ENCODE results near the gene PCED1B. TPM values are rescaled to one million over a fixed set of nuclear protein-coding genes. Genes with fewer than 3 reads are reported as not detected.

PCED1B gene
- total and polyA plus RNA-seq, 2 experiments from 2014 or later: 5.1 to 6.6 TPM

DNA sequence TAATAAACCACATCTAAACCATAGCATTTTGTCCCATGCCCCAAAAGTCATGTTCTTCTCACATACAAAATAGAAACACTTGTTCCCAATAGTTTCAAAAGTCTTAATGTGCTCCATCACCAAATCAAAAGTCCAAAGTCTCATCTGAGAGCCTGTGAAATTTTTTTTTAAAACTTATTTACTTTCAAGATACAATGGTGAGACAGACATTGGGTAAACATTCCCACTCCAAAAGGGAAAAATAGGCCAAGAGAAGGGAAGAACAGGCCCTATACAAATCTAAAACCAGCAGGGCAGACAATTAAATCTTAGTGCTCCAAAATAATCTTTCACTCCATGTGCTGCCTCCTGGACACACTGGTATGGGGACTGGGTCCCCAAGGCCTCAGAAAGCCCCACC, 84.7 kb downstream of the PCED1B start:
- ATAC-seq (no peak), DNase-seq (ENCODE audit: low spot score) (no peak)
- Histone ChIP-seq H3K36me3 (ENCODE audit: insufficient read depth) (no peaks in the 10 kb centered on the region), H3F3A (replicated peaks; ENCODE audit: low read depth) (no peaks in the 10 kb centered on the region), H2AFZ (no peak overlapping the region), H3K27ac (ENCODE audit: low read depth) (no peak overlapping the region), H4K20me1 (replicated peaks; ENCODE audit: insufficient read depth) (no peaks in the 10 kb centered on the region), H3K79me2 (replicated peaks; ENCODE audit: insufficient read depth) (no peaks in the 10 kb centered on the region), H3K9me2 (ENCODE audit: insufficient read depth) (peaks cover 5% of the 10 kb centered on the region; the same call in 1 of the 2 replicates), H3K27me3 (ENCODE audit: insufficient read depth) (no peaks in the 10 kb centered on the region), H3K4me2 (no peak overlapping the region), H3K4me1 (ENCODE audit: insufficient read depth) (no peaks in the 10 kb centered on the region), H3K4me3 (no peak overlapping the region)
- no peak overlapping the region for H3K27ac Mint-ChIP-seq
- H3K36me3 Mint-ChIP-seq (ENCODE audit: low read depth): no peaks in the 10 kb centered on the region; the same call in 2 of the 3 replicates
- no peaks in the 10 kb centered on the region for H3K27me3 Mint-ChIP-seq (ENCODE audit: insufficient read depth, low read depth, poor library complexity)
- H3K4me1 Mint-ChIP-seq: no peaks in the 10 kb centered on the region
- peaks cover 4% of the 10 kb centered on the region; the same call in 2 of the 3 replicates for H3K9me3 Mint-ChIP-seq
- TF ChIP-seq, protein P1, sequence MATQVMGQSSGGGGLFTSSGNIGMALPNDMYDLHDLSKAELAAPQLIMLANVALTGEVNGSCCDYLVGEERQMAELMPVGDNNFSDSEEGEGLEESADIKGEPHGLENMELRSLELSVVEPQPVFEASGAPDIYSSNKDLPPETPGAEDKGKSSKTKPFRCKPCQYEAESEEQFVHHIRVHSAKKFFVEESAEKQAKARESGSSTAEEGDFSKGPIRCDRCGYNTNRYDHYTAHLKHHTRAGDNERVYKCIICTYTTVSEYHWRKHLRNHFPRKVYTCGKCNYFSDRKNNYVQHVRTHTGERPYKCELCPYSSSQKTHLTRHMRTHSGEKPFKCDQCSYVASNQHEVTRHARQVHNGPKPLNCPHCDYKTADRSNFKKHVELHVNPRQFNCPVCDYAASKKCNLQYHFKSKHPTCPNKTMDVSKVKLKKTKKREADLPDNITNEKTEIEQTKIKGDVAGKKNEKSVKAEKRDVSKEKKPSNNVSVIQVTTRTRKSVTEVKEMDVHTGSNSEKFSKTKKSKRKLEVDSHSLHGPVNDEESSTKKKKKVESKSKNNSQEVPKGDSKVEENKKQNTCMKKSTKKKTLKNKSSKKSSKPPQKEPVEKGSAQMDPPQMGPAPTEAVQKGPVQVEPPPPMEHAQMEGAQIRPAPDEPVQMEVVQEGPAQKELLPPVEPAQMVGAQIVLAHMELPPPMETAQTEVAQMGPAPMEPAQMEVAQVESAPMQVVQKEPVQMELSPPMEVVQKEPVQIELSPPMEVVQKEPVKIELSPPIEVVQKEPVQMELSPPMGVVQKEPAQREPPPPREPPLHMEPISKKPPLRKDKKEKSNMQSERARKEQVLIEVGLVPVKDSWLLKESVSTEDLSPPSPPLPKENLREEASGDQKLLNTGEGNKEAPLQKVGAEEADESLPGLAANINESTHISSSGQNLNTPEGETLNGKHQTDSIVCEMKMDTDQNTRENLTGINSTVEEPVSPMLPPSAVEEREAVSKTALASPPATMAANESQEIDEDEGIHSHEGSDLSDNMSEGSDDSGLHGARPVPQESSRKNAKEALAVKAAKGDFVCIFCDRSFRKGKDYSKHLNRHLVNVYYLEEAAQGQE (IDR thresholded peaks at IDR 0.05; ENCODE audit: unreplicated experiment): no peak
- TF ChIP-seq EZH2 (IDR thresholded peaks at IDR 0.05; ENCODE audit: low read depth, unreplicated experiment) (no peak), STAT1 (IDR thresholded peaks at IDR 0.05; ENCODE audit: unreplicated experiment) (no peak), ZNF462 (CRISPR knock-in tag; IDR thresholded peaks at IDR 0.05) (no peak), POLR2AphosphoS5 (IDR thresholded peaks at IDR 0.05; ENCODE audit: low read depth) (no peak), CTCF (conservative IDR thresholded peaks at IDR 0.05; ENCODE audit: low read depth in 2 of 2) (no peak), NANOG (IDR thresholded peaks at IDR 0.05; ENCODE audit: borderline replicate concordance) (no peak), JUNB (IDR thresholded peaks at IDR 0.05; ENCODE audit: unreplicated experiment) (no peak), CREB1 (CRISPR knock-in tag; IDR thresholded peaks at IDR 0.05; ENCODE audit: low read depth) (no peak), ZNF331 (CRISPR knock-in tag; IDR thresholded peaks at IDR 0.05; ENCODE audit: low read depth) (no peak), EZH2phosphoT487 (IDR thresholded peaks at IDR 0.05; ENCODE audit: unreplicated experiment) (no peak), ZNF114 (CRISPR knock-in tag; IDR thresholded peaks at IDR 0.05) (no peak)
- TF ChIP-seq, protein P2, sequence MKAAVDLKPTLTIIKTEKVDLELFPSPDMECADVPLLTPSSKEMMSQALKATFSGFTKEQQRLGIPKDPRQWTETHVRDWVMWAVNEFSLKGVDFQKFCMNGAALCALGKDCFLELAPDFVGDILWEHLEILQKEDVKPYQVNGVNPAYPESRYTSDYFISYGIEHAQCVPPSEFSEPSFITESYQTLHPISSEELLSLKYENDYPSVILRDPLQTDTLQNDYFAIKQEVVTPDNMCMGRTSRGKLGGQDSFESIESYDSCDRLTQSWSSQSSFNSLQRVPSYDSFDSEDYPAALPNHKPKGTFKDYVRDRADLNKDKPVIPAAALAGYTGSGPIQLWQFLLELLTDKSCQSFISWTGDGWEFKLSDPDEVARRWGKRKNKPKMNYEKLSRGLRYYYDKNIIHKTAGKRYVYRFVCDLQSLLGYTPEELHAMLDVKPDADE (IDR thresholded peaks at IDR 0.05): no peak
- H3K4me3 Mint-ChIP-seq: no peak overlapping the region

All from GM23338 (cell line).